ENCODE results near the gene BLNK. TPM values are rescaled to one million over a fixed set of nuclear protein-coding genes. Genes with fewer than 3 reads are reported as not detected.

BLNK gene
- total RNA-seq, 1 donor from 2014 or later, result not detected

- Mint-ChIP-seq H3K4me3 (ENCODE audit: low read depth) (no peak overlapping the region), H3K36me3 (ENCODE audit: low read depth) (no peaks in the 10 kb centered on the region), H3K27ac (no peak overlapping the region), H3K4me1 (ENCODE audit: low read depth) (no peaks in the 10 kb centered on the region), H3K9me3 (peaks cover 11% of the 10 kb centered on the region), H3K27me3 (ENCODE audit: low read depth) (peaks cover 8% of the 10 kb centered on the region)
- intact Hi-C loops (cut with micrococcal nuclease), result no loop called here
- DNase-seq (ENCODE audit: low spot score), result no peak
Measured at GRCh38 chr10:96188916-96189315, 82.5 kb downstream of the BLNK start.

DNA sequence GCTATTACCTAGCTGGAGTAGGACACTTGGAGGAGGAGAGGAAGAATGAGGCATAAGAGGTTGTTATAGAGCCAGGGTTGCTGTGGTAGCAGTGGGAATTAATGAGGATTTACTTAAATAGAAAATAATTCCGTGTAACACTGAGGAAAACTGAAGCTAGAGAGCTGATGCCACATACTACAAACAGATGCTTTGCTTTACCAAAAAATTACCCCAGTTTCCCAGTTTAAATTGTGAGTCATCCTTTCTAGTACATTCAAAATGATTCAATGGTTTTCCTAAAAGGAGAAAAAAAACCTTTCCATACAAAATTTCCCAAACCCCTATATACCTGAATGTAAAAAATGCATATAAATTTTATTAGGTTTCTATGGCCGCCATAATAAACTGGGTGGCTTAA, 82.9 kb downstream of the BLNK start:
- peaks cover 8% of the 10 kb centered on the region for H3K27me3 Mint-ChIP-seq (ENCODE audit: low read depth)
- peaks cover 13% of the 10 kb centered on the region for H3K9me3 Mint-ChIP-seq
- no peak overlapping the region for H3K4me3 Mint-ChIP-seq (ENCODE audit: low read depth)
- intact Hi-C loops (cut with micrococcal nuclease), result no loop called here
- no peaks in the 10 kb centered on the region for H3K36me3 Mint-ChIP-seq (ENCODE audit: low read depth)
- no peak overlapping the region for H3K27ac Mint-ChIP-seq
- no peaks in the 10 kb centered on the region for H3K4me1 Mint-ChIP-seq (ENCODE audit: low read depth)
- DNase-seq (ENCODE audit: low spot score), result no peak

GRCh38 chr10:96176985-96177384, 94.4 kb downstream of the BLNK start:
- Mint-ChIP-seq H3K4me3 (ENCODE audit: low read depth) (no peak overlapping the region), H3K27ac (no peak overlapping the region), H3K4me1 (ENCODE audit: low read depth) (no peaks in the 10 kb centered on the region), H3K36me3 (ENCODE audit: low read depth) (no peaks in the 10 kb centered on the region), H3K27me3 (ENCODE audit: low read depth) (peaks cover 14% of the 10 kb centered on the region), H3K9me3 (peaks cover 42% of the 10 kb centered on the region)
- no peak for DNase-seq (ENCODE audit: low spot score)
- intact Hi-C loops (cut with micrococcal nuclease), result no loop called here

- Mint-ChIP-seq H3K4me3 (ENCODE audit: low read depth) (no peak overlapping the region), H3K36me3 (ENCODE audit: low read depth) (peaks cover 11% of the 10 kb centered on the region), H3K4me1 (ENCODE audit: low read depth) (peaks cover 1% of the 10 kb centered on the region), H3K27ac (no peak overlapping the region), H3K9me3 (peaks cover 71% of the 10 kb centered on the region), H3K27me3 (ENCODE audit: low read depth) (peaks cover 7% of the 10 kb centered on the region)
- no peak for DNase-seq (ENCODE audit: low spot score)
- intact Hi-C loops (cut with micrococcal nuclease), result no loop called here
Measured at GRCh38 chr10:96172666-96173065, 98.7 kb downstream of the BLNK start.

DNA sequence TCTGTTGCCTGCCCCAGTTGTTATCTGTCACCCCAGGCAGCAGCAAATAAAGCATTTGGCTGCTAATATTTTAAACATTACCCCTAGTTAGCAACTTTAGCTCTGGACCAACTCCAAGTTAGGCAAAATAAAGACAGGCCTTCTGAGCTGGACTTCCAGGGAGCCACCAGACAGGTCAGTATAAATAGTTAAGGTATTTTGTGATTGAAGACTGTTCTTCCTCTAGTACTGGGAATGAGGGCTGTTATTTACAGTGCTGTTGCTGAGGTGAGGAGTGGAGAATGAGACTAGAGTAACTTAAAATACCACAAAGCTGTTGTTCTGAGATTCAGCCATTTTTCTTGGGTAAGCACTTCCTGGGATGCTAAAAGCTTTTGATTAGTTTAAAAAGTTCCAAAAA, 101.1 kb downstream of the BLNK start:
- Mint-ChIP-seq H3K36me3 (ENCODE audit: low read depth) (peaks cover 27% of the 10 kb centered on the region), H3K4me3 (ENCODE audit: low read depth) (no peak overlapping the region), H3K4me1 (ENCODE audit: low read depth) (peaks cover 1% of the 10 kb centered on the region), H3K27me3 (ENCODE audit: low read depth) (peaks cover 7% of the 10 kb centered on the region), H3K27ac (no peak overlapping the region), H3K9me3 (peaks cover 70% of the 10 kb centered on the region)
- DNase-seq (ENCODE audit: low spot score), result no peak
- intact Hi-C loops (cut with micrococcal nuclease), result no loop called here

DNA sequence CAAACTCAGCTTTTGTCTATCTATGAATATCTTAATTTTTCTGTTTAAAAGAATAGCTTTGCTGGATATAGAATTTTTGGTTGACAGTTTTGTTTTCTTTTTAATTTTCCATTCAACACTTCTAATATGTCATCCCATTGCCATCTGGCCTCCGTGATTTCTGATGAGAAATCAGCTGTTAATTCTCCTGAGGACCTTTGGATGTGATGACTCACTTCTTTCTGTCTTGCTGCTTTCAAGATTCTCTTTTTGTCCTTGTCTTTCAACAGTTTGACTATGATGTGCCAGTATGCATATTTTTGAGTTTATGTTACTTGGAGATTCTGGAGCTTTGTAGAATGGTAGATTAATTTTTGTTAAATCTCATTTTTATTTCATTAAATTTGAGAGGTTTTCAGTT, 102.8 kb downstream of the BLNK start:
- intact Hi-C loops (cut with micrococcal nuclease), result no loop called here
- DNase-seq (ENCODE audit: low spot score), result no peak
- peaks cover 1% of the 10 kb centered on the region for H3K4me1 Mint-ChIP-seq (ENCODE audit: low read depth)
- H3K9me3 Mint-ChIP-seq, result peaks cover 55% of the 10 kb centered on the region
- H3K27me3 Mint-ChIP-seq (ENCODE audit: low read depth), result peaks cover 2% of the 10 kb centered on the region
- H3K4me3 Mint-ChIP-seq (ENCODE audit: low read depth), result no peak overlapping the region
- peaks cover 35% of the 10 kb centered on the region for H3K36me3 Mint-ChIP-seq (ENCODE audit: low read depth)
- no peak overlapping the region for H3K27ac Mint-ChIP-seq

DNA sequence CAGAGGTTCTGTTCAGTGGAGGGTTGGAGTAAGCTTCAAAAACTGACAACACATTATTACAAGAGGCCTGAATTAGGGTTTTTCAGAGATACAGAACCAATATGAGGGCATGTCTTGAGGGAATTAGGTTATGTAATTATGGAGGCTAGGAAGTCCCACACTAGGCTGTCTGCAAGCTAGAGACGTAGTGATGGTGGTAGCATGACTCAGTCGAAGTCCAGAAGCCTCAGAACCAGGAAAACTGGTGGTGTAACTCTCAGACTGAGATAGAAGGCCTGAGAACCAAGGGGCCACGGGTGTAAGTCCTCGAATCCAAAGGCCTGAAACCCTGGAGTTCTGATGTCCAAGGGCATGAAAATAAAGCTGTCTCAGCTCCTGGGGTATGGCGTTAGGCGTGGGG, 105.6 kb downstream of the BLNK start:
- intact Hi-C loops (cut with micrococcal nuclease), result no loop called here
- peaks cover 1% of the 10 kb centered on the region for H3K4me1 Mint-ChIP-seq (ENCODE audit: low read depth)
- H3K36me3 Mint-ChIP-seq (ENCODE audit: low read depth), result peaks cover 56% of the 10 kb centered on the region
- DNase-seq (ENCODE audit: low spot score), result no peak
- H3K27ac Mint-ChIP-seq, result no peak overlapping the region
- peaks cover 48% of the 10 kb centered on the region for H3K9me3 Mint-ChIP-seq
- no peaks in the 10 kb centered on the region for H3K27me3 Mint-ChIP-seq (ENCODE audit: low read depth)
- H3K4me3 Mint-ChIP-seq (ENCODE audit: low read depth), result no peak overlapping the region

- H3K4me1 Mint-ChIP-seq (ENCODE audit: low read depth), result peaks cover 10% of the 10 kb centered on the region
- no peaks in the 10 kb centered on the region for H3K27me3 Mint-ChIP-seq (ENCODE audit: low read depth)
- H3K9me3 Mint-ChIP-seq, result peaks cover 5% of the 10 kb centered on the region
- intact Hi-C loops (cut with micrococcal nuclease), result no loop called here
- H3K4me3 Mint-ChIP-seq (ENCODE audit: low read depth), result no peak overlapping the region
- DNase-seq (ENCODE audit: low spot score), result no peak
- H3K27ac Mint-ChIP-seq, result no peak overlapping the region
- peaks cover 79% of the 10 kb centered on the region for H3K36me3 Mint-ChIP-seq (ENCODE audit: low read depth)
Measured at GRCh38 chr10:96153070-96153469, 118.3 kb downstream of the BLNK start.

DNA sequence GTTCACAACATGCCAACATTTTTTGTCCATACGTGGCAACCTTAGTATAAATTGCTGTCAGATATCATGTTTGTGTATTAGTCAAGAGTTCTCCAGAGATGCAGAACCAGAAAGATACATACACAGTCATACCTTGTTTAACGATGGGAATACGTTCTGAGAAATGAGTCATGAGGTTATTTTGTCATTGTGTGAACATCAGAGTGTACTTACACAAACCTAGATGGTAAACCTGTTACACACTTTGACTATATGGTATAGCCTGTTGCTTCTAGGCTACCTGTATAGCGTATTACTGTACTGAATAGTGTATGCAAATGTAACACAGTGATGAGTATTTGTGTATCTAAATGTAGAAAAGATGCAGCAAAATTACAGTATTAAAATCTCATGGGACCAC, 118.9 kb downstream of the BLNK start:
- intact Hi-C loops (cut with micrococcal nuclease), result no loop called here
- H3K9me3 Mint-ChIP-seq, result no peaks in the 10 kb centered on the region
- peaks cover 10% of the 10 kb centered on the region for H3K4me1 Mint-ChIP-seq (ENCODE audit: low read depth)
- H3K36me3 Mint-ChIP-seq (ENCODE audit: low read depth), result peaks cover 78% of the 10 kb centered on the region
- no peak overlapping the region for H3K4me3 Mint-ChIP-seq (ENCODE audit: low read depth)
- H3K27ac Mint-ChIP-seq, result no peak overlapping the region
- no peak for DNase-seq (ENCODE audit: low spot score)
- no peaks in the 10 kb centered on the region for H3K27me3 Mint-ChIP-seq (ENCODE audit: low read depth)

Other genes with a start within 250 kb of the BLNK start
- 8.3 and 9.3 TPM in 2 replicates for gene CCNJ, start 228.0 kb downstream of the BLNK start, total RNA-seq
- gene ZNF518A, start 141.3 kb downstream of the BLNK start, total RNA-seq, result 16.0 and 18.0 TPM in 2 replicates
- not detected in 2 replicates for gene DNTT, start 32.9 kb upstream of the BLNK start, total RNA-seq
- gene OPALIN, start 87.4 kb upstream of the BLNK start, total RNA-seq, result not detected in 2 replicates
- gene TLL2, start 242.4 kb upstream of the BLNK start, total RNA-seq, result 0.09 TPM in 1 of 2 replicates, not detected in the other

All from activated T-helper 2 cell treated with anti-CD3 and anti-CD28 coated beads, Interferon-gamma antibody, Interleukin-2, Interleukin-4, amounts not matched to agents 10 μg/mL and 5 μg/mL and 100 μg/mL, durations not matched to agents 14 hours and 24 hours and 36 hours (primary cell).